Stimulated activated naive B cell treated with anti-CD40 and anti-IgM and Interleukin-4, amounts not matched to agents 10 μg/mL and 1 μg/mL and 100 μg/mL, for 72 hours (primary cell): ENCODE measurements around the gene OLAH.

Experiments used
- ATAC-seq, 2 donors: fragments of 150-1000 bp; cut with Tn5 transposase; replicated peaks; 2 replicates each; pipeline ENCODE4 v1.10.0; 2021; ENCODE audit warnings: moderate library complexity in 1 of 2
- DNase-seq: peaks from one replicate; pipeline ENCODE4 v3.0.0; 2021
- H3K27ac Mint-ChIP-seq: one replicate; pipeline ENCODE4 v1.8.0; 2022; ENCODE audit warnings: mild to moderate bottlenecking, mixed read lengths
- H3K27me3 Mint-ChIP-seq, 2 donors: one replicate each; pipeline ENCODE4 v1.8.0; 2022; ENCODE audit warnings: mixed read lengths in 2 of 2
- H3K36me3 Mint-ChIP-seq, 2 donors: one replicate each; pipeline ENCODE4 v1.8.0; 2022; ENCODE audit warnings: mixed read lengths in 2 of 2, mild to moderate bottlenecking in 1 of 2
- H3K4me1 Mint-ChIP-seq, 2 donors: one replicate each; pipeline ENCODE4 v1.8.0; 2022; ENCODE audit warnings: mixed read lengths in 2 of 2, mild to moderate bottlenecking in 1 of 2
- H3K4me3 Mint-ChIP-seq, 2 donors: one replicate each; pipeline ENCODE4 v1.8.0; 2022; ENCODE audit warnings: mild to moderate bottlenecking in 2 of 2, mixed read lengths in 2 of 2, moderate library complexity in 1 of 2
- H3K9me3 Mint-ChIP-seq, 2 donors: one replicate each; pipeline ENCODE4 v1.8.0; 2022; ENCODE audit warnings: mixed read lengths in 2 of 2, mild to moderate bottlenecking in 1 of 2

The OLAH gene

DNA sequence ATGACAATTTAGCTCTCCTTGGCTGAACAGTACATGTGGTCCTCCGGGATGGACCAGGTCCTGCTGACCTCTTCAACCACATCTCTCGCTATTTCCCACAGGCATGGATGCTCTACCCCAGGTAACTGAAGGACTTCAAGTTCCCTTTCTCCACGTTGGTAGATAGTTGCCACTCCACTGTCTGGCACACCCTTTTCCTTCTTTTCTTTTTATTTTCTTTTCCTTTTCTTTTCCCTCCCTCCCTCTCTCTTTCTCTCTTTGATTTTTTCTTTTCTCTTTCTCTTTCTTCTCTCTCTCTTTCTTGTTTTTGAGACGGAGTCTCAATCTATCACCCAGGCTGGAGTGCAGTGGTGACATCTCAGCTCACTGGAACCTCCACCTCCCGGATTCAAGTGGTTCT, 47.7 kb downstream of the OLAH start:
- H3K27ac Mint-ChIP-seq = no peak overlapping the region
- peaks cover 0 to 5% of the 10 kb centered on the region in 2 donors for H3K9me3 Mint-ChIP-seq
- peaks cover 0 to 5% of the 10 kb centered on the region in 2 donors for H3K27me3 Mint-ChIP-seq
- H3K4me1 Mint-ChIP-seq = peaks cover 1 to 3% of the 10 kb centered on the region in 2 donors
- DNase-seq = no peak
- no peak for ATAC-seq
- H3K4me3 Mint-ChIP-seq = no peak overlapping the region
- no peaks in the 10 kb centered on the region for H3K36me3 Mint-ChIP-seq

DNA sequence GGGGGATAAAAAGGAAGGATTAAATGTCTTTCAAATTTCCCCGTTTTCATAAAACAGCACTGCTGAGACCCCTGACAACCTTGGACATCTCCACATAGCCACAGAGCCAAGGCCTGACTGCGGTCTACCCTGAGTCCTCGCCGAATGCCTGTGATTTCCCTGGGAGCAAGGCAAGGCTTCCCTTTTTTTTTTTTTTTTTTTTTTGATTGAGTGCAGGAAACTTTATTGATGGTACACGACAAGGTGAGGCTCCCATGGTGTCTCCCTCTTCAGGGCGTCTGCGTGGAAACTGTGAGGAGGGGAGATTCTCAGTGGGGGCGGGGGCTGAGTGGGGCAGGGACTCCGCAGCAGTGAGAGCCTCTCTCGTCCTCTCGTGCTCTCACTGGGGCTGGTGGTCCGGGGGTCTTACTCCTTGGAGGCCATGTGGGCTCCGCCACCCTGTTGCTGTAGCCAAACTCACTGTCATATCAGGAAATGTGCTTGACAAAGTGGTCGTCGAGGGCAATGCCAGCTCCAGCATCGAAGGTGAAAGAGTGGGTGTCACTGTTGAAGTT, 49.2 kb downstream of the OLAH start:
- no peak overlapping the region for H3K27ac Mint-ChIP-seq

DNA sequence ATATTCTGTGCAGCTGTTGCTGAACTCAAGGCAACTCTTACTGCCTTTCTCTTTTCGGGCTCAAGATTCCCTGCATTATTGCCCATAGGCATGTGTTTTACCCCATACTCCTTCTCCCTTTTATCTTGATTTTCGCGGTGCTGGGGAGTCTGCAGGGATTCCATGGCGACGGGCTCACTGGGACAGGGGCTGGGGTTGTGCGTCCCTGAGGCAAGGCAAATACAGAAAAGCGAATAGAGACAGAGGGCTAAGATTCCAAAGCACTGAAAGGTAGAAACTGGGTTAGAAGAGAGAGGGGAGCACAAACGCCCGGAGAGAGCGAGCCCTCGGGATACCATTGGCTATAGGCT, 52.9 kb downstream of the OLAH start:
- Mint-ChIP-seq H3K36me3 (peaks cover 8 to 23% of the 10 kb centered on the region in 2 donors), H3K4me1 (peaks cover 16 to 36% of the 10 kb centered on the region in 2 donors), H3K9me3 (peaks cover 0 to 5% of the 10 kb centered on the region in 2 donors), H3K27ac (peak overlapping the region; percentile 97), H3K4me3 (peak overlapping the region; percentile 90 to 96), H3K27me3 (peaks cover 0 to 5% of the 10 kb centered on the region in 2 donors)
- DNase-seq (no peak), ATAC-seq (peak; percentile 26 to 32)

More for the DNA sequence above, 49.2 kb downstream of the OLAH start:
- Mint-ChIP-seq H3K4me1 (peaks cover 5 to 13% of the 10 kb centered on the region in 2 donors), H3K9me3 (peaks cover 0 to 5% of the 10 kb centered on the region in 2 donors), H3K27me3 (peaks cover 0 to 5% of the 10 kb centered on the region in 2 donors), H3K4me3 (no peak overlapping the region), H3K36me3 (peaks cover 2 to 6% of the 10 kb centered on the region in 2 donors)
- DNase-seq (no peak), ATAC-seq (no peak)

DNA sequence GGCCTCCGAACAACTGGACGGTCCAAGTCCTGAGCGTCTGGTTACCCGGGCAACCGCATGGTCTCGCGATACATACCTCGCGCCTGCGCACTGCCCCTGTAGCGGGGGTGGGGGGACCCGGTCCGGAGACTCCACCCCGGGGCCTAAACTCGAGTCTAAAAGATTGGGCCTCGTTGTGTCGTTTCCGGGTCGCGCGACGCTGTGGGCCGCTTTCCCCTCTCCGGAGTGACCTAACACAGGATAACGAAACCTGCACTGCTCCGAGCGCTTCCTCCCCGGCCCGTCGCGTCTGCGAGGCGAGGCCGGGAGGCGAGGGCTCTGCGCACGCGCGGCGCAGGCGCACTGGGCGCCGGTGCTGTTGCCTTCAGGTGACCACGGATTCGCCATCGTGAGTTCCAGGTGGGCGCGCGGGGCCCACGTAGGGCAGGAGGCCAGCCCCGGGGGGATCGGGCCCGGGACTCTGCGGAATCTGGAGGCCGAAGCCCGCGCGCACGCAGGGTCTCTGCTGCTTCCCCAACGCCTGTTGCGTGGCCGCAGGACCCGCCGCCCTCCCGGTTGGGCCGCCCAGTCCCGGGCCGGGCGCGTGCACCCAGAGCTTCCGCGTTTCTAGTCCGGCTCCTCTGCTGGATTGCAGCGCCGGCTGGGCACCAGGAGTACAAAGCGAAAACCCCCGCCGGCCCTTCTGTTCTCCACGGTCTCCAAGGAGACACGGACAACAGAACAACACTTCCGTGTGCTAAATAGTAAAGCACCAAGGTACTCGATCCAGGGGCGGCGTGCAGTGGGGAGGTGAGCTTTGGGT, 53.5 kb downstream of the OLAH start, which contains the start of gene RPP38:
RPP38 (plus strand) TSS at position 345 of the 802 bp plus-strand sequence. CDS start 5,960 bp downstream, outside the sequence.
- Mint-ChIP-seq H3K4me1 (peaks cover 18 to 42% of the 10 kb centered on the region in 2 donors), H3K27ac (peak within 1 kb of the TSS; percentile 97), H3K4me3 (peak within 1 kb of the TSS; percentile 90 to 96), H3K9me3 (peaks cover 0 to 2% of the 10 kb centered on the region in 2 donors), H3K36me3 (peaks cover 8 to 29% of the 10 kb centered on the region in 2 donors), H3K27me3 (peaks cover 0 to 1% of the 10 kb centered on the region in 2 donors)
- peak; percentile 92 to 93 for ATAC-seq
- peak; percentile 94 for DNase-seq

DNA sequence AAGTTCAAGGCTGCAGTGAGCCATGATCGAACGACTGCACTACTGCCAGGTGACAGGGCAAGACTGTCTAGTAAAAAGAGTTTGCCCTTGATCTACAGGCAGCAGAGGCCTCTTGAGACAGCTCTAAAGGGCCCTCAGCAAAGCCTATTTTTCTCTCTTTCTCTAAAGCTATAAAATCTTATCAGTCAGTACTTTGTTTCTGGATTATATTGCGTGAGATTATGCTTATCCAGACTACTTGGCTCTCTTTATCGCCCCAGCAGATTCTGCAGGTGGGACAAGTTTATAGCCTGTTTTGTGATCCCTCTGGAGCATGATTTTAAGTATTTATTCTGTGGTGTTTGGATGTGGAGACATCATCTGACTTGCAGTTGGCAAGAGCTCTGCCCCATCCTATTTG, 56.1 kb downstream of the OLAH start:
- Mint-ChIP-seq H3K27me3 (no peaks in the 10 kb centered on the region), H3K4me1 (peaks cover 18 to 42% of the 10 kb centered on the region in 2 donors), H3K9me3 (no peaks in the 10 kb centered on the region), H3K4me3 (no peak overlapping the region), H3K27ac (no peak overlapping the region), H3K36me3 (peaks cover 14 to 45% of the 10 kb centered on the region in 2 donors)
- ATAC-seq (no peak), DNase-seq (no peak)

DNA sequence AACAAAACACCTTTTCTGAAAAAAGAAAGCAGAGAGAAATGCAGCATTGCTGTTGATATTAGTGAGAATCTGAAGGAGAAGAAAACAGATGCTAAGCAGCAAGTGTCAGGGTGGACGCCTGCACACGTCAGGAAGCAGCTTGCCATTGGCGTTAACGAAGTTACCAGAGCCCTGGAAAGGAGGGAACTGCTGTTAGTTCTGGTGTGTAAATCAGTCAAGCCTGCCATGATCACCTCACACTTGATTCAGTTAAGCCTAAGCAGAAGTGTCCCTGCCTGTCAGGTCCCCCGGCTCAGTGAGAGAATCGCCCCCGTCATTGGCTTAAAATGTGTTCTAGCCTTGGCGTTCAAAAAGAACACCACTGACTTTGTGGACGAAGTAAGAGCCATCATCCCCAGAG, 59.8 kb downstream of the OLAH start:
- no peaks in the 10 kb centered on the region for H3K27me3 Mint-ChIP-seq

DNA sequence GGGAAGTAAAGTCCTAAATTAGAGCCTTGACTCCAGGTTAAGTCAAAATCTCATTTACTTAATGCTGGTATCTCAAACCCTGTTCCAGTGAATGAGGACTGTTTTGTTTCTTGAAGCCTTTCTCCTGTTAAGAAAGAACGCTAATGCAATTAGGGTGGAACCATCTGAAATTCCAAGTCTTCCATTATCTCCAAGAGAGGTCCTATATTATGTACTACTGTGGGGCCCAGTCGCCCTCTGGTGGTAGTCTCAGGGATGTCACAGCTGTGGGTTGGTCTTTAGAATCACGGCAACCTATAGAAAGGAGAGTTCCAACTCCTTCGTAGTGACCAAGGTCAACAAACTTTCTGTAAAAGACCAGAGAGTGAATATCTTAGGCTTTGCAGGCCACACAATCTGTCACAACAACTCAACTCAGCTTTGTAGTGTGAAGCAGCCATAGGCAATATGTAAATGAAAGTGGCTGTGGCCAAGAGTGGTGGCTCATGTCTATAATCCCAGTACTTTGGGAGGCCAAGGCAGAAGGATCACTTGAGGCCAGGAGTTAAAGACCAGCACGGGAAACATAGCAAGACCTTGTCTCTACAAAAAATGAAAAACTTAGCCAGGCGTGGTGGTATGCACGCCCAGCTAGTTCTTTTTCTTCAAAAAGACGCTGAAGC, 62.7 kb downstream of the OLAH start:
- Mint-ChIP-seq H3K4me3 (no peak overlapping the region), H3K27me3 (no peaks in the 10 kb centered on the region), H3K36me3 (peaks cover 20 to 44% of the 10 kb centered on the region in 2 donors), H3K4me1 (peaks cover 2 to 15% of the 10 kb centered on the region in 2 donors), H3K27ac (peak overlapping the region; percentile 16), H3K9me3 (no peaks in the 10 kb centered on the region)
- peak; percentile 40 for DNase-seq
- peak; percentile 88 to 96 for ATAC-seq

More for the DNA sequence above, 59.8 kb downstream of the OLAH start:
- peaks cover 14 to 35% of the 10 kb centered on the region in 2 donors for H3K4me1 Mint-ChIP-seq
- ATAC-seq (no peak), DNase-seq (no peak)
- no peak overlapping the region for H3K27ac Mint-ChIP-seq
- no peaks in the 10 kb centered on the region for H3K9me3 Mint-ChIP-seq
- H3K4me3 Mint-ChIP-seq = no peak overlapping the region
- H3K36me3 Mint-ChIP-seq = peaks cover 17 to 52% of the 10 kb centered on the region in 2 donors

DNA sequence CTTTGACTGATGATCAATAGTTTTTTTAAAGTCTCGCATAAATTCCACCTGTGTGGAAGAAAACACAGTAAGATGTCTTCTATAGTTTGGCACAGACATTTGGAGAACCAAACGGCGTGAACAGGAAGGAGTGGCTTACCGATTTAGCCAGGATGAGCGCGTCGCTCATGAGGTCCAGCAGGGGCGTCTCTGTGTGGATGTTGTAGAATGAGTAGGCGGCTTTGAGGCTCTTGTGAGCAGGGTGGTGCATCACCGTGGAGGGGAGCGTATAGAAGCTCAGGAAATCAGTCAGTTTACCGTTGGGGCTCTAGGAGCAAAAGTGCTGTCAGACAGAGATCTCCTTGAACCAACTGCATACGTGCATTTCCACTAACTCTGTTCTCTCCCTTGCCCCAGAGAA, 68.9 kb downstream of the OLAH start:
- H3K4me1 Mint-ChIP-seq = no peaks in the 10 kb centered on the region

DNA sequence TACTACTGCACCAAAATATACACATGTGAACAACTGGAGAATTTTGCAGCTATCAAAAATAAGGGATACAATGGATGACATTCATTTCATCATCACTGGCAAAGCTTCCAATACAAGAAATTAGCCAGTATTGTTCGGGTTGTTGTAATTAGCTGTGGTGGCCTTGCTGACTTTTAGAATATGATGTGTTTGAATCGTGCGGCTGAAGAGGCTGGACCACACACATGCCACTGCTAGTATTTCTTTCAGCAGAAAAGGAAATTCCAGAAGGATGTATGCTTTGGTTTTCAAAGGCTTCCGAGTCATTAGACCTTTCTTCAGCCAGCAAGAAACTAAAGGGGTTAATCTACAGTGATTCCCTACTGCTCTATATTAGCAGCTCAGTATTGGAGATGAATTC, 70.0 kb downstream of the OLAH start:
- H3K9me3 Mint-ChIP-seq = no peaks in the 10 kb centered on the region
- no peak for DNase-seq
- no peak overlapping the region for H3K27ac Mint-ChIP-seq
- H3K4me3 Mint-ChIP-seq = no peak overlapping the region
- no peak for ATAC-seq
- H3K27me3 Mint-ChIP-seq = no peaks in the 10 kb centered on the region
- H3K36me3 Mint-ChIP-seq = peaks cover 17 to 18% of the 10 kb centered on the region in 2 donors
- no peaks in the 10 kb centered on the region for H3K4me1 Mint-ChIP-seq

More for the DNA sequence above, 68.9 kb downstream of the OLAH start:
- DNase-seq (no peak), ATAC-seq (no peak)
- Mint-ChIP-seq H3K27me3 (no peaks in the 10 kb centered on the region), H3K27ac (no peak overlapping the region), H3K9me3 (no peaks in the 10 kb centered on the region), H3K4me3 (no peak overlapping the region), H3K36me3 (peaks cover 24 to 25% of the 10 kb centered on the region in 2 donors)

DNA sequence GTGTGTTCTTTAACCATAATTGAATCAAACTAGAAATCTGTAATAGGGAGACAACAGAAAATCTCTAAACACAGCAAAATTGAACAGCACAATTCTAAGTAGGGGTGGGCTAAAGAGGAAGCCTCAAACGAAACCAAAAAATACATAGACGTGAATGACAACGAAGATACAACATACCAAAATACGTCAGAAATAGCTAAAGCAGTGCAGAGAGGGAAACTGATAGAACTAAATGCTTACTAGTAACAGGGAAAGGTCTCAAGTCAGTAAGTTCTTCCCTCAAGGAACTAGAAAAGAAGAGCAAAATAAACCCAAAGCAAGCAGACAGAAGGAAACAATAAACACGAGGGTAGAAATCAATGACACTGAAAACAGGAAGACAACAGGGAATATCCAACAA, 72.5 kb downstream of the OLAH start:
- Mint-ChIP-seq H3K36me3 (peaks cover 22% of the 10 kb centered on the region in 2 donors), H3K27me3 (no peaks in the 10 kb centered on the region), H3K4me3 (no peak overlapping the region), H3K9me3 (no peaks in the 10 kb centered on the region), H3K4me1 (peaks cover 0 to 3% of the 10 kb centered on the region in 2 donors), H3K27ac (no peak overlapping the region)
- ATAC-seq (no peak), DNase-seq (no peak)

DNA sequence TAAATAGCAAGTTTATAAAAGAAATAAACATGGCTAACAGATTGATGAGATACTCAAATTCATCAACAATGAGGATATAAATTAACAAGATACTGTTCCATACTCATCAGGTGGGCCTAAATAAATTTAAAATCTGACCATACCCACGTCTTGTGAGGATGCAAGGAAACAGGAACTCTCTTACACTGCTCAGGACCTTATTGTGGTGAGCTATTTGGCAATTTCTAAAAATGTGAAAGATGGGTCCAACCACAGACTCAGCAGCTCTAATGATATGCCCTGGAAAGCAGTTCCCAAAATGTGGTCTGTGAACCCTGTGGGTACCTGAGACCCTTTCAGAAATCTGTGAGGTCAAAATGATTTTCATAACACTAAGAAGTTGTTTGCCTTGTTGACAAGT, 74.9 kb downstream of the OLAH start:
- H3K27me3 Mint-ChIP-seq = no peaks in the 10 kb centered on the region
- DNase-seq = no peak
- H3K4me3 Mint-ChIP-seq = no peak overlapping the region
- H3K36me3 Mint-ChIP-seq = peaks cover 14 to 15% of the 10 kb centered on the region in 2 donors
- H3K4me1 Mint-ChIP-seq = peaks cover 0 to 3% of the 10 kb centered on the region in 2 donors
- no peaks in the 10 kb centered on the region for H3K9me3 Mint-ChIP-seq
- H3K27ac Mint-ChIP-seq = no peak overlapping the region
- no peak for ATAC-seq

DNA sequence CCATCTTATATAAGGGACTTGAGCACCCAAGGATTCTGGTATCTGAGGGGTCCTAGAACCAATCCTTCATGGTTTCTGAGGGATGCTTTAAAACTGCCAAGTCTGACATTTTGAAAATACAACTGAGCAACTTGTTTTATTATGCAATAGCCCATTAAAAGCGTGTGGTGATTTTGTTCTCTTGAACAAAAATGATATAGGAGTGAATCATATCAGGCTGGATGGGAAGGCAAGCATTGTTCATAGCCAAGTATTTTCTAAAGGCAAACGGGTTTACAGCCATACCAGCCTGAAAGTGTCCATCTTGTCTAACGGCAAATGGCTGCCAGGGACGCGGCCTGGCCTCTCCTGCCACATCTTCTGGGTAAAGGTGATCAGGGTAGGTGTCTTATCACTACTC, 76.8 kb downstream of the OLAH start:
- H3K4me1 Mint-ChIP-seq = peaks cover 0 to 5% of the 10 kb centered on the region in 2 donors

DNA sequence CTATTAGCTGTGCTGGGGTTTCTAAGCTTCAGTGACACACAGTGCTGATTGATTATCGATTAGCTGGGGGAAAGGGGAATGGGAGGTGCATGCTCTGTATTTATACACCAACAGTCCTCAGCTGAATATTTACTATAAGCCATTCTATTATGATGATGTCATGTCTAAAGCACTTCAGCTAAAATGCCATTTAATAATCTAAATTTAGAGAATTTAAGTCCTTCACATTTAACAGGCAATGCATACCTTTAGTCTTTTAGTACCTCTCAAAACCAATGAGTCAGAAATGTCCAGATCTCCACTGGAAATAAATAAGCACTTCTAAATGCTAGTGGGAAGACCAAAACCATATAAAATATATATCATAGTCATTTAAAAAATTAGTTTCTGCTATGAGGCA, 78.0 kb downstream of the OLAH start:
- no peak overlapping the region for H3K4me3 Mint-ChIP-seq
- ATAC-seq (no peak), DNase-seq (no peak)
- peaks cover 25% of the 10 kb centered on the region in 2 donors for H3K36me3 Mint-ChIP-seq
- H3K4me1 Mint-ChIP-seq = peaks cover 0 to 5% of the 10 kb centered on the region in 2 donors
- no peaks in the 10 kb centered on the region for H3K27me3 Mint-ChIP-seq
- H3K27ac Mint-ChIP-seq = no peak overlapping the region
- H3K9me3 Mint-ChIP-seq = no peaks in the 10 kb centered on the region

More for the DNA sequence above, 76.8 kb downstream of the OLAH start:
- no peak for ATAC-seq
- Mint-ChIP-seq H3K9me3 (no peaks in the 10 kb centered on the region), H3K36me3 (peaks cover 17 to 19% of the 10 kb centered on the region in 2 donors), H3K4me3 (no peak overlapping the region), H3K27ac (no peak overlapping the region), H3K27me3 (no peaks in the 10 kb centered on the region)
- DNase-seq = no peak

DNA sequence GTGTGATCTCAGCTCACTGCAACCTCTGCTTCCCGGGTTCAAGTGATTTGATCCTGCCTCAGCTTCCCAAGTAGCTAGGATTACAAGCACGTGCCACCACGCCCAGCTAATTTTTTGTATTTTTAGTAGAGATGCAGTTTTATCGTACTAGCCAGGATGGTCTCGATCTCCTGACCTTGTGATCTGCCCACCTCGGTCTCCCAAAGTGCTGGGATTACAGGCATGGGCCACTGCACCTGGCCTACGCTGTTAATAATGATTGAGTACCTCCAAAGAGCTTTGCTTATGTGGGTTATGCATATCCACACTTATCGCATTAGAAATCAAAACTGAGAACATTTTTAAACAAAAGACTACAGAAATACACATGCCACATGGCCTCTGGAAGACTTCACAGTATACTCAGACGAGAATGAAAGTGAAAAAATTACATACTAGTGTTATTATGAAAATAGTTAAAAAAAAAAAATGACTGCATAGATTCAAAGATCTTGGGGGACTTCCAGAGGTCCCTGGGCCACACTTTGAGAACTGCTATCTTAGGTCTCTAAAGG, 78.8 kb downstream of the OLAH start:
- ATAC-seq (peak; percentile 49 to 70), DNase-seq (no peak)
- Mint-ChIP-seq H3K27ac (no peak overlapping the region), H3K9me3 (no peaks in the 10 kb centered on the region), H3K27me3 (no peaks in the 10 kb centered on the region), H3K4me3 (no peak overlapping the region), H3K4me1 (peaks cover 0 to 5% of the 10 kb centered on the region in 2 donors), H3K36me3 (peaks cover 26 to 27% of the 10 kb centered on the region in 2 donors)
